GM23338 (cell line): ENCODE data around the gene NEO1. TPM values are rescaled to one million over a fixed set of nuclear protein-coding genes. Genes with fewer than 3 reads are reported as not detected.

Source experiments
- ATAC-seq: fragments of 200-7000 bp; cut with Tn5 transposase; 3 replicates; pipeline ENCODE4 v1.9.1; 2020
- DNase-seq: peaks from one replicate; pipeline ENCODE4 v3.0.0-alpha.2; 2015; ENCODE audit warnings: low spot score
- H2AFZ ChIP-seq: fragments of 200-600 bp; sonication (generic); 2 replicates; pipeline ENCODE4 v1.8.0; 2016; ENCODE audit warnings: antibody characterized with exemption, mild to moderate bottlenecking, moderate library complexity
- H3F3A ChIP-seq: fragments of 200-600 bp; sonication (generic); replicated peaks from 2 replicates; pipeline ENCODE4 v1.8.0; 2017; ENCODE audit warnings: antibody characterized with exemption, mixed run types, low read depth
- H3K27ac ChIP-seq: fragments of 200-600 bp; sonication (generic); 2 replicates; pipeline ENCODE4 v1.6.1; 2016; ENCODE audit warnings: low read depth
- H3K27me3 ChIP-seq: fragments of 200-600 bp; sonication (generic); 2 replicates; pipeline ENCODE4 v1.8.0; 2016; ENCODE audit warnings: mild to moderate bottlenecking, mixed run types, moderate library complexity; ENCODE audit not compliant: insufficient read depth
- H3K36me3 ChIP-seq: fragments of 200-600 bp; sonication (generic); 2 replicates; pipeline ENCODE4 v1.8.0; 2016; ENCODE audit warnings: mild to moderate bottlenecking; ENCODE audit not compliant: insufficient read depth
- H3K4me1 ChIP-seq: fragments of 200-600 bp; sonication (generic); 2 replicates; pipeline ENCODE4 v1.8.0; 2016; ENCODE audit warnings: mild to moderate bottlenecking, moderate library complexity; ENCODE audit not compliant: insufficient read depth
- H3K4me2 ChIP-seq: fragments of 200-600 bp; sonication (generic); 2 replicates; pipeline ENCODE4 v1.7.1; 2017; ENCODE audit warnings: mixed run types
- H3K4me3 ChIP-seq: fragments of 200-600 bp; sonication (generic); 2 replicates; pipeline ENCODE4 v1.6.1; 2016; ENCODE audit warnings: mixed run types
- H3K79me2 ChIP-seq: fragments of 200-600 bp; sonication (generic); replicated peaks from 2 replicates; pipeline ENCODE4 v1.8.0; 2017; ENCODE audit warnings: mild to moderate bottlenecking; ENCODE audit not compliant: insufficient read depth
- H3K9me2 ChIP-seq: fragments of 200-600 bp; sonication (generic); 2 replicates; pipeline ENCODE4 v1.8.0; 2017; ENCODE audit not compliant: insufficient read depth
- H4K20me1 ChIP-seq: fragments of 200-600 bp; sonication (generic); replicated peaks from 2 replicates; pipeline ENCODE4 v1.8.0; 2017; ENCODE audit warnings: mild to moderate bottlenecking; ENCODE audit not compliant: insufficient read depth
- H3K27ac Mint-ChIP-seq: 2 replicates; pipeline ENCODE4 v1.8.0; 2020; ENCODE audit warnings: inconsistent platforms, mild to moderate bottlenecking, moderate library complexity, mixed read lengths
- H3K27me3 Mint-ChIP-seq: 3 replicates; pipeline ENCODE4 v1.8.0; 2022; ENCODE audit warnings: low read depth, mild to moderate bottlenecking, moderate library complexity, mixed read lengths, inconsistent platforms; ENCODE audit not compliant: insufficient read depth, poor library complexity
- H3K36me3 Mint-ChIP-seq: 3 replicates; pipeline ENCODE4 v1.8.0; 2021; ENCODE audit warnings: low read depth, mild to moderate bottlenecking, inconsistent platforms, moderate library complexity, mixed read lengths
- H3K4me1 Mint-ChIP-seq: 3 replicates; pipeline ENCODE4 v1.8.0; 2020; ENCODE audit warnings: mild to moderate bottlenecking, inconsistent platforms, mixed read lengths
- H3K4me3 Mint-ChIP-seq: 3 replicates; pipeline ENCODE4 v1.8.0; 2021; ENCODE audit warnings: moderate library complexity, mild to moderate bottlenecking, inconsistent platforms, mixed read lengths
- H3K9me3 Mint-ChIP-seq: 3 replicates; pipeline ENCODE4 v1.8.0; 2020; ENCODE audit warnings: moderate library complexity, mild to moderate bottlenecking, inconsistent platforms, mixed read lengths
- CREB1 ChIP-seq: fragments of 250-450 bp; sonication (Bioruptor Pico); IDR thresholded peaks from 2 replicates; pipeline ENCODE4 v1.5.0; 2020; ENCODE audit warnings: low read depth, mild to moderate bottlenecking, moderate library complexity
- CTCF ChIP-seq, 2 experiments: fragments of 200-600 bp in 1 of 2; sonication (generic) in 1 of 2; conservative IDR thresholded peaks; 2 replicates each; pipeline versions ENCODE4 v1.5.1 to v1.6.1; 2016 to 2017; ENCODE audit warnings: antibody characterized with exemption in 2 of 2, low read depth in 2 of 2, mild to moderate bottlenecking in 2 of 2, moderate library complexity in 1 of 2
- ETS1 ChIP-seq: IDR thresholded peaks from 2 replicates; pipeline ENCODE4 v1.6.1; 2016; ENCODE audit warnings: antibody characterized with exemption
- EZH2 ChIP-seq: fragments of 200-600 bp; sonication (generic); IDR thresholded peaks from one replicate; pipeline ENCODE4 v1.8.0; 2017; ENCODE audit warnings: antibody characterized with exemption, mild to moderate bottlenecking, low read depth; ENCODE audit not compliant: unreplicated experiment
- EZH2phosphoT487 ChIP-seq: fragments of 200-600 bp; sonication (generic); IDR thresholded peaks from one replicate; pipeline ENCODE4 v1.8.1; 2018; ENCODE audit warnings: antibody characterized with exemption; ENCODE audit not compliant: unreplicated experiment
- JUNB ChIP-seq: IDR thresholded peaks from one replicate; pipeline ENCODE4 v1.6.1; 2016; ENCODE audit warnings: antibody characterized with exemption; ENCODE audit not compliant: unreplicated experiment
- NANOG ChIP-seq: IDR thresholded peaks from 2 replicates; pipeline ENCODE4 v1.6.1; 2016; ENCODE audit warnings: antibody characterized with exemption, borderline replicate concordance
- POLR2AphosphoS5 ChIP-seq: IDR thresholded peaks from 2 replicates; pipeline ENCODE4 v1.6.1; 2016; ENCODE audit warnings: antibody characterized with exemption, low read depth
- STAT1 ChIP-seq: IDR thresholded peaks from one replicate; pipeline ENCODE4 v1.6.1; 2016; ENCODE audit warnings: antibody characterized with exemption; ENCODE audit not compliant: unreplicated experiment
- ZNF114 ChIP-seq: fragments of 250-450 bp; sonication (Bioruptor Pico); IDR thresholded peaks from 2 replicates; pipeline ENCODE4 v1.5.0; 2020; ENCODE audit warnings: mild to moderate bottlenecking, moderate library complexity
- ZNF331 ChIP-seq: fragments of 250-450 bp; sonication (Bioruptor Pico); IDR thresholded peaks from 2 replicates; pipeline ENCODE4 v1.5.0; 2020; ENCODE audit warnings: low read depth, mild to moderate bottlenecking, moderate library complexity
- ZNF462 ChIP-seq: fragments of 250-450 bp; sonication (Bioruptor Pico); IDR thresholded peaks from 2 replicates; pipeline ENCODE4 v1.5.0; 2020; ENCODE audit warnings: mild to moderate bottlenecking, moderate library complexity
- polyA plus RNA-seq: library from polyadenylated mRNA; unstranded; fragments of >200 nt; fragmentation: Nextera tagmentation; extraction: Ambion mirVana; gene quantifications from 2 replicates; pipeline ENCODE4 v1.2.1, GENCODE V29; 2016
- total RNA-seq: library from RNA; depleted of rRNA; stranded (reverse); fragments of >200 nt; shearing (Covaris generic); gene quantifications from 2 replicates; pipeline ENCODE4 v1.2.3, GENCODE V29; 2014
- TF ChIP-seq, protein P1 (sequence below): IDR thresholded peaks from one replicate; pipeline ENCODE4 v1.6.1; 2018; ENCODE audit warnings: antibody characterized with exemption; ENCODE audit not compliant: unreplicated experiment

The NEO1 gene
- total and polyA plus RNA-seq, 2 experiments from 2014 or later = 8.4 to 45.8 TPM

DNA sequence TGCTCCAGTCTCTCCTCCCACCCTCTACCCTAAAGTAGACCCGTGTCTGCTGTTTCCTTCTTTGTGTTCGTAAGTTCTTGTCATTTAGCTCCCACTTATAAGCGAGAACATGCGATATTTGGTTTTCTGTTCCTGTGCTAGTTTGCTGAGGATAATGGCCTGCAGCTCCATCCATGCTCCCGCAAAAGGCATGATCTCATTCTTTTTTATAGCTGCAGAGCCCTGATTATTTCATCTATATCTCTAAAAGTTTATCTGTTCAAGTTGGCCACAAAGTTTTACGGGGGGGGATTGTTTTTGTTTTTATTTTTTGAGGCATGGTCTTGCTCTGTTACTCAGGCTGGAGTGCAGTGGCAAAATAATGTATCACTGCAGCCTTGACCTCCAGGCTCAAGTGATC lies 4.4 kb upstream of the NEO1 start:
- no peak overlapping the region for H3K4me3 ChIP-seq
- H3K4me2 ChIP-seq = no peak overlapping the region
- H3K36me3 Mint-ChIP-seq = no peaks in the 10 kb centered on the region
- no peaks in the 10 kb centered on the region for H3F3A ChIP-seq
- H4K20me1 ChIP-seq = no peaks in the 10 kb centered on the region
- no peak for DNase-seq
- H3K27me3 ChIP-seq = peaks cover 6% of the 10 kb centered on the region; the same call in 1 of the 2 replicates
- H3K27ac Mint-ChIP-seq = no peak overlapping the region
- no peak overlapping the region for H2AFZ ChIP-seq
- no peak overlapping the region for H3K4me3 Mint-ChIP-seq
- peaks cover 18% of the 10 kb centered on the region for H3K4me1 ChIP-seq
- H3K9me2 ChIP-seq = no peaks in the 10 kb centered on the region; the same call in 1 of the 2 replicates
- peaks cover 4% of the 10 kb centered on the region for H3K27me3 Mint-ChIP-seq
- no peak for ATAC-seq
- H3K79me2 ChIP-seq = no peaks in the 10 kb centered on the region
- peaks cover 15% of the 10 kb centered on the region for H3K4me1 Mint-ChIP-seq
- no peak overlapping the region for H3K27ac ChIP-seq
- TF ChIP-seq, protein P1, sequence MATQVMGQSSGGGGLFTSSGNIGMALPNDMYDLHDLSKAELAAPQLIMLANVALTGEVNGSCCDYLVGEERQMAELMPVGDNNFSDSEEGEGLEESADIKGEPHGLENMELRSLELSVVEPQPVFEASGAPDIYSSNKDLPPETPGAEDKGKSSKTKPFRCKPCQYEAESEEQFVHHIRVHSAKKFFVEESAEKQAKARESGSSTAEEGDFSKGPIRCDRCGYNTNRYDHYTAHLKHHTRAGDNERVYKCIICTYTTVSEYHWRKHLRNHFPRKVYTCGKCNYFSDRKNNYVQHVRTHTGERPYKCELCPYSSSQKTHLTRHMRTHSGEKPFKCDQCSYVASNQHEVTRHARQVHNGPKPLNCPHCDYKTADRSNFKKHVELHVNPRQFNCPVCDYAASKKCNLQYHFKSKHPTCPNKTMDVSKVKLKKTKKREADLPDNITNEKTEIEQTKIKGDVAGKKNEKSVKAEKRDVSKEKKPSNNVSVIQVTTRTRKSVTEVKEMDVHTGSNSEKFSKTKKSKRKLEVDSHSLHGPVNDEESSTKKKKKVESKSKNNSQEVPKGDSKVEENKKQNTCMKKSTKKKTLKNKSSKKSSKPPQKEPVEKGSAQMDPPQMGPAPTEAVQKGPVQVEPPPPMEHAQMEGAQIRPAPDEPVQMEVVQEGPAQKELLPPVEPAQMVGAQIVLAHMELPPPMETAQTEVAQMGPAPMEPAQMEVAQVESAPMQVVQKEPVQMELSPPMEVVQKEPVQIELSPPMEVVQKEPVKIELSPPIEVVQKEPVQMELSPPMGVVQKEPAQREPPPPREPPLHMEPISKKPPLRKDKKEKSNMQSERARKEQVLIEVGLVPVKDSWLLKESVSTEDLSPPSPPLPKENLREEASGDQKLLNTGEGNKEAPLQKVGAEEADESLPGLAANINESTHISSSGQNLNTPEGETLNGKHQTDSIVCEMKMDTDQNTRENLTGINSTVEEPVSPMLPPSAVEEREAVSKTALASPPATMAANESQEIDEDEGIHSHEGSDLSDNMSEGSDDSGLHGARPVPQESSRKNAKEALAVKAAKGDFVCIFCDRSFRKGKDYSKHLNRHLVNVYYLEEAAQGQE = no peak
- TF ChIP-seq EZH2 (no peak), ZNF462 (no peak), CTCF (conservative IDR thresholded peaks at IDR 0.05; ENCODE audit: low read depth in 2 of 2) (no peak), EZH2phosphoT487 (no peak), ETS1 (no peak), STAT1 (no peak), POLR2AphosphoS5 (no peak), CREB1 (CRISPR knock-in tag) (no peak), ZNF331 (CRISPR knock-in tag) (no peak), ZNF114 (CRISPR knock-in tag) (no peak), NANOG (no peak), JUNB (no peak)
- no peaks in the 10 kb centered on the region for H3K9me3 Mint-ChIP-seq
- no peaks in the 10 kb centered on the region for H3K36me3 ChIP-seq
